HepG2 (cell line): ENCODE results near the gene ERC1. TPM values are rescaled to one million over a fixed set of nuclear protein-coding genes. Genes with fewer than 3 reads are reported as not detected.

Source experiments
- ATAC-seq: fragments of 200-7000 bp; cut with Tn5 transposase; 3 replicates; pipeline ENCODE4 v1.9.1; 2020; ENCODE audit warnings: mild to moderate bottlenecking, moderate library complexity
- BruUV-seq: library from RNA; stranded (reverse); fragments of 400-500 nt; replicated peaks from 2 replicates; lab custom pipeline; 2021; lab: Mats Ljungman, UMichigan
- CTCF ChIA-PET: fragments of 300-600 bp; formaldehyde crosslinking; extraction: SDS; loops from one replicate; lab custom pipeline; 2021; ENCODE audit warnings: low total read pairs, inconsistent platforms, low intra/inter-chr PET ratio; lab: Yijun Ruan, JAX
- POLR2A ChIA-PET: fragments of 350-600 bp; sonication (Branson Sonifier 250); formaldehyde crosslinking; loops from one replicate; lab custom pipeline; 2020; ENCODE audit warnings: antibody characterized with exemption, inconsistent platforms; lab: Yijun Ruan, JAX
- DNase-seq: peaks from one replicate; pipeline ENCODE4 v3.0.0-alpha.2; 2015; ENCODE audit warnings: low spot score
- FAIRE-seq: peaks from 3 replicates; lab custom pipeline; 2011; peaks lifted over from hg19 to GRCh38; lab: Jason Lieb, UNC
- H2AFZ ChIP-seq: one replicate; pipeline ENCODE4 v1.6.1; 2011; ENCODE audit warnings: low read length, inconsistent platforms
- H3K27ac ChIP-seq: fragments of 300-600 bp; 3 replicates; pipeline ENCODE4 v1.8.0; 2011; ENCODE audit warnings: mixed run types, mild to moderate bottlenecking, mixed read lengths, low read length, inconsistent platforms; ENCODE audit not compliant: insufficient read depth; ENCODE audit errors: extremely low read length
- H3K27me3 ChIP-seq, 2 experiments: fragments of 200-600 bp in 1 of 2; 2 replicates in 1 of 2; 3 replicates in 1 of 2; pipeline versions ENCODE4 v1.6.0 to v1.8.0; 2011; ENCODE audit warnings: low read length in 2 of 2, mild to moderate bottlenecking in 2 of 2, moderate library complexity in 2 of 2, inconsistent platforms in 1 of 2; ENCODE audit not compliant: insufficient read depth in 2 of 2, control insufficient read depth in 1 of 2
- H3K36me3 ChIP-seq, 2 experiments: fragments of 200-600 bp in 1 of 2; replicated peaks in 1 of 2; 2 replicates in 1 of 2; 3 replicates in 1 of 2; pipeline versions ENCODE4 v1.5.1 to v1.8.0; 2011; ENCODE audit warnings: low read length in 2 of 2, inconsistent platforms in 1 of 2; ENCODE audit not compliant: insufficient read depth in 2 of 2, control insufficient read depth in 1 of 2
- H3K4me1 ChIP-seq: 2 replicates; pipeline ENCODE4 v1.5.1; 2012; ENCODE audit warnings: low read length, inconsistent platforms; ENCODE audit not compliant: insufficient read depth
- H3K4me2 ChIP-seq: 2 replicates; pipeline ENCODE4 v1.6.0; 2011; ENCODE audit warnings: low read depth, low read length, inconsistent platforms
- H3K4me3 ChIP-seq, 3 experiments: fragments of 200-600 bp in 1 of 3; sonication (generic), shearing (Covaris generic) in 1 of 3; replicated peaks in 1 of 3; 2 replicates each; pipeline ENCODE4 v1.5.1; 2011 to 2016; ENCODE audit warnings: low read length in 3 of 3, inconsistent platforms in 2 of 3, low read depth in 2 of 3, mild to moderate bottlenecking in 2 of 3, control low read depth in 1 of 3, mixed read lengths in 1 of 3; ENCODE audit not compliant: insufficient read depth in 1 of 3
- H3K79me2 ChIP-seq: one replicate; pipeline ENCODE4 v1.6.1; 2011; ENCODE audit warnings: low read length, inconsistent platforms; ENCODE audit not compliant: insufficient read depth
- H3K9ac ChIP-seq: 2 replicates; pipeline ENCODE4 v1.6.0; 2011; ENCODE audit warnings: mild to moderate bottlenecking, low read depth, low read length, inconsistent platforms; ENCODE audit not compliant: insufficient read depth
- H3K9me3 ChIP-seq: 2 replicates; pipeline ENCODE4 v1.5.1; 2012; ENCODE audit warnings: mild to moderate bottlenecking, low read length
- H4K20me1 ChIP-seq: 2 replicates; pipeline ENCODE4 v1.6.0; 2011; ENCODE audit warnings: inconsistent platforms, mild to moderate bottlenecking, low read length, moderate library complexity; ENCODE audit not compliant: insufficient read depth
- DNMT3B ChIP-seq: conservative IDR thresholded peaks from 2 replicates; pipeline ENCODE4 v1.6.1; 2016; ENCODE audit warnings: missing biosample characterization, control low read depth
- EEA1 ChIP-seq: sonication (generic); formaldehyde crosslinking; IDR thresholded peaks from 2 replicates; pipeline ENCODE4 v1.5.1; 2020; ENCODE audit warnings: mild to moderate bottlenecking, missing genetic modification reagents, borderline replicate concordance
- GPN1 ChIP-seq: sonication (generic); formaldehyde crosslinking; IDR thresholded peaks from 2 replicates; pipeline ENCODE4 v1.5.1; 2020; ENCODE audit warnings: missing genetic modification reagents, borderline replicate concordance
- HOXA5 ChIP-seq: sonication (generic); formaldehyde crosslinking; IDR thresholded peaks from 2 replicates; pipeline ENCODE4 v1.4.0; 2020; ENCODE audit warnings: missing genetic modification reagents
- IKZF4 ChIP-seq: sonication (generic); formaldehyde crosslinking; IDR thresholded peaks from 2 replicates; pipeline ENCODE4 v1.5.1; 2020; ENCODE audit warnings: borderline replicate concordance, mild to moderate bottlenecking, low read depth, missing genetic modification reagents; ENCODE audit errors: not compliant biosample characterization
- PAX8 ChIP-seq: sonication (generic); formaldehyde crosslinking; IDR thresholded peaks from 2 replicates; pipeline ENCODE4 v1.8.0; 2022; ENCODE audit warnings: mild to moderate bottlenecking, missing genetic modification reagents, borderline replicate concordance
- POLR2A ChIP-seq, 2 experiments: IDR thresholded peaks; 2 replicates each; pipeline ENCODE4 v1.6.1; 2011; ENCODE audit warnings: low read depth in 2 of 2, low read length in 2 of 2, mild to moderate bottlenecking in 1 of 2, moderate library complexity in 1 of 2; ENCODE audit not compliant: insufficient read depth in 1 of 2
- RFX3 ChIP-seq: IDR thresholded peaks from 2 replicates; pipeline ENCODE4 v1.6.1; 2016; ENCODE audit warnings: missing biosample characterization, missing genetic modification reagents
- SP5 ChIP-seq: IDR thresholded peaks from 2 replicates; pipeline ENCODE4 v1.6.1; 2016; ENCODE audit warnings: low read depth, borderline replicate concordance
- SUZ12 ChIP-seq: fragments of 150-350 bp; IDR thresholded peaks from 2 replicates; pipeline ENCODE4 v1.6.1; 2014; ENCODE audit warnings: low read depth, low read length
- ZEB1 ChIP-seq: IDR thresholded peaks from 2 replicates; pipeline ENCODE4 v1.6.1; 2012; ENCODE audit warnings: mild to moderate bottlenecking, low read depth, inconsistent platforms; ENCODE audit not compliant: insufficient replicate concordance
- ZNF160 ChIP-seq: sonication (generic); formaldehyde crosslinking; IDR thresholded peaks from 2 replicates; pipeline ENCODE4 v1.8.0; 2022; ENCODE audit warnings: mild to moderate bottlenecking, inconsistent platforms, missing genetic modification reagents
- ZNF234 ChIP-seq: sonication (generic); formaldehyde crosslinking; conservative IDR thresholded peaks from 2 replicates; pipeline ENCODE4 v1.5.1; 2020; ENCODE audit warnings: mild to moderate bottlenecking, missing genetic modification reagents
- ZNF33A ChIP-seq: sonication (generic); formaldehyde crosslinking; IDR thresholded peaks from 2 replicates; pipeline ENCODE4 v1.5.1; 2020; ENCODE audit warnings: missing genetic modification reagents, mild to moderate bottlenecking, moderate library complexity, borderline replicate concordance
- ZNF740 ChIP-seq: sonication (generic); formaldehyde crosslinking; IDR thresholded peaks from 2 replicates; pipeline ENCODE4 v1.4.0; 2020; ENCODE audit warnings: missing genetic modification reagents
- ZNF891 ChIP-seq: sonication (generic); formaldehyde crosslinking; IDR thresholded peaks from 2 replicates; pipeline ENCODE4 v1.5.0; 2020; ENCODE audit warnings: mild to moderate bottlenecking, missing genetic modification reagents
- WGBS: methylation state at CpG from one replicate; pipeline ENCODE4 v1.1.6; 2017; ENCODE audit warnings: low lambda C conversion rate; 5-methylcytosine and 5-hydroxymethylcytosine counted together
- in situ Hi-C: cut with HindIII; loops from 2 replicates; pipeline ENCODE4 v1.10.0; 2017; ENCODE audit warnings: low pct_unique_long_range_greater_than_20kb; ENCODE audit not compliant: extremely low pct_ligation_motif_present
- intact Hi-C: fragments of 100-400 bp; cut with micrococcal nuclease; formaldehyde crosslinking; loops from one replicate; pipeline ENCODE4 v1.10.0; 2022; ENCODE audit not compliant: unreplicated experiment
- polyA plus RNA-seq, 8 experiments: library from polyadenylated mRNA; depleted of rRNA in 3 of 8; stranded (reverse) in 7 of 8; unstranded in 1 of 8; fragments of >200 nt; fragmentation: Illumina TruSeq in 4 of 8; extraction: Trizol in 4 of 8; gene quantifications; 2 replicates each; pipeline versions ENCODE4 v1.2.1 to v1.2.3, GENCODE V29; 2011 to 2016; ENCODE audit warnings: low read depth in 4 of 8, missing spikeins in 1 of 8, mixed read lengths in 1 of 8; ENCODE audit not compliant: insufficient read depth in 1 of 8
- total RNA-seq, 5 experiments: library from RNA; depleted of rRNA; stranded (reverse); fragments of >200 nt; fragmentation: Illumina TruSeq; extraction: Trizol; gene quantifications; 2 replicates each; pipeline ENCODE4 v1.2.3, GENCODE V29; 2016; ENCODE audit warnings: low read depth in 1 of 5
- TF ChIP-seq, protein P1 (sequence below): IDR thresholded peaks from 2 replicates; pipeline ENCODE4 v1.6.1; 2016; ENCODE audit warnings: missing compliant biosample characterization, missing genetic modification reagents, borderline replicate concordance
- TF ChIP-seq, protein P2 (sequence below): sonication (generic); formaldehyde crosslinking; IDR thresholded peaks from 2 replicates; pipeline ENCODE4 v1.9.0; 2021; ENCODE audit warnings: mild to moderate bottlenecking, missing genetic modification reagents

Gene ERC1
- total and polyA plus RNA-seq, 2 of the 13 experiments (the other 11 are each of a cell fraction or from before 2014, with no cell fraction given): 6.1 to 12.4 TPM

GRCh38 chr12:1501695-1502378, 510.8 kb downstream of the ERC1 start:
- no TSS peak for BruUV-seq
- intact Hi-C loops (no loop called here), in situ Hi-C loops (no loop called here)
- Histone ChIP-seq H3K27me3 (peaks cover 5 to 38% of the 10 kb centered on the region in 2 experiments), H3K9me3 (no peaks in the 10 kb centered on the region), H3K4me3 (no peak overlapping the region), H3K9ac (no peak overlapping the region), H3K4me2 (no peak overlapping the region), H3K27ac (no peak overlapping the region), H3K36me3 (no peaks in the 10 kb centered on the region), H2AFZ (no peak overlapping the region), H3K4me1 (no peaks in the 10 kb centered on the region), H3K79me2 (no peaks in the 10 kb centered on the region), H4K20me1 (no peaks in the 10 kb centered on the region)
- 77% methylated on average over 7 of the region's 19 CpGs for WGBS
- ChIA-PET CTCF (interaction anchor here (0.5 kb wide), 1 partner anchor 500 kb away, joined by 3 read pairs; no protein-coding TSS in a partner anchor), POLR2A (no interaction called here)
- DNase-seq: no peak
- FAIRE-seq: no peak
- ATAC-seq: no peak
- TF ChIP-seq ZNF891 (CRISPR knock-in tag) (no peak), POLR2A (IDR thresholded peaks at IDR 0.05; ENCODE audit: insufficient read depth in 1 of 2, low read depth in 2 of 2, low read length in 2 of 2) (no peak), HOXA5 (CRISPR knock-in tag) (no peak), ZNF160 (CRISPR knock-in tag) (no peak), PAX8 (CRISPR knock-in tag) (no peak), ZNF234 (CRISPR knock-in tag) (no peak), GPN1 (CRISPR knock-in tag) (no peak), EEA1 (CRISPR knock-in tag) (no peak), ZNF33A (CRISPR knock-in tag) (no peak), SP5 (CRISPR knock-in tag) (no peak), ZEB1 (no peak), ZNF740 (no peak), SUZ12 (no peak), DNMT3B (CRISPR knock-in tag) (no peak), IKZF4 (CRISPR knock-in tag) (no peak), RFX3 (CRISPR knock-in tag) (no peak)
- TF ChIP-seq, protein P1, sequence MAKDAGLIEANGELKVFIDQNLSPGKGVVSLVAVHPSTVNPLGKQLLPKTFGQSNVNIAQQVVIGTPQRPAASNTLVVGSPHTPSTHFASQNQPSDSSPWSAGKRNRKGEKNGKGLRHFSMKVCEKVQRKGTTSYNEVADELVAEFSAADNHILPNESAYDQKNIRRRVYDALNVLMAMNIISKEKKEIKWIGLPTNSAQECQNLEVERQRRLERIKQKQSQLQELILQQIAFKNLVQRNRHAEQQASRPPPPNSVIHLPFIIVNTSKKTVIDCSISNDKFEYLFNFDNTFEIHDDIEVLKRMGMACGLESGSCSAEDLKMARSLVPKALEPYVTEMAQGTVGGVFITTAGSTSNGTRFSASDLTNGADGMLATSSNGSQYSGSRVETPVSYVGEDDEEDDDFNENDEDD: no peak
- TF ChIP-seq, protein P2, sequence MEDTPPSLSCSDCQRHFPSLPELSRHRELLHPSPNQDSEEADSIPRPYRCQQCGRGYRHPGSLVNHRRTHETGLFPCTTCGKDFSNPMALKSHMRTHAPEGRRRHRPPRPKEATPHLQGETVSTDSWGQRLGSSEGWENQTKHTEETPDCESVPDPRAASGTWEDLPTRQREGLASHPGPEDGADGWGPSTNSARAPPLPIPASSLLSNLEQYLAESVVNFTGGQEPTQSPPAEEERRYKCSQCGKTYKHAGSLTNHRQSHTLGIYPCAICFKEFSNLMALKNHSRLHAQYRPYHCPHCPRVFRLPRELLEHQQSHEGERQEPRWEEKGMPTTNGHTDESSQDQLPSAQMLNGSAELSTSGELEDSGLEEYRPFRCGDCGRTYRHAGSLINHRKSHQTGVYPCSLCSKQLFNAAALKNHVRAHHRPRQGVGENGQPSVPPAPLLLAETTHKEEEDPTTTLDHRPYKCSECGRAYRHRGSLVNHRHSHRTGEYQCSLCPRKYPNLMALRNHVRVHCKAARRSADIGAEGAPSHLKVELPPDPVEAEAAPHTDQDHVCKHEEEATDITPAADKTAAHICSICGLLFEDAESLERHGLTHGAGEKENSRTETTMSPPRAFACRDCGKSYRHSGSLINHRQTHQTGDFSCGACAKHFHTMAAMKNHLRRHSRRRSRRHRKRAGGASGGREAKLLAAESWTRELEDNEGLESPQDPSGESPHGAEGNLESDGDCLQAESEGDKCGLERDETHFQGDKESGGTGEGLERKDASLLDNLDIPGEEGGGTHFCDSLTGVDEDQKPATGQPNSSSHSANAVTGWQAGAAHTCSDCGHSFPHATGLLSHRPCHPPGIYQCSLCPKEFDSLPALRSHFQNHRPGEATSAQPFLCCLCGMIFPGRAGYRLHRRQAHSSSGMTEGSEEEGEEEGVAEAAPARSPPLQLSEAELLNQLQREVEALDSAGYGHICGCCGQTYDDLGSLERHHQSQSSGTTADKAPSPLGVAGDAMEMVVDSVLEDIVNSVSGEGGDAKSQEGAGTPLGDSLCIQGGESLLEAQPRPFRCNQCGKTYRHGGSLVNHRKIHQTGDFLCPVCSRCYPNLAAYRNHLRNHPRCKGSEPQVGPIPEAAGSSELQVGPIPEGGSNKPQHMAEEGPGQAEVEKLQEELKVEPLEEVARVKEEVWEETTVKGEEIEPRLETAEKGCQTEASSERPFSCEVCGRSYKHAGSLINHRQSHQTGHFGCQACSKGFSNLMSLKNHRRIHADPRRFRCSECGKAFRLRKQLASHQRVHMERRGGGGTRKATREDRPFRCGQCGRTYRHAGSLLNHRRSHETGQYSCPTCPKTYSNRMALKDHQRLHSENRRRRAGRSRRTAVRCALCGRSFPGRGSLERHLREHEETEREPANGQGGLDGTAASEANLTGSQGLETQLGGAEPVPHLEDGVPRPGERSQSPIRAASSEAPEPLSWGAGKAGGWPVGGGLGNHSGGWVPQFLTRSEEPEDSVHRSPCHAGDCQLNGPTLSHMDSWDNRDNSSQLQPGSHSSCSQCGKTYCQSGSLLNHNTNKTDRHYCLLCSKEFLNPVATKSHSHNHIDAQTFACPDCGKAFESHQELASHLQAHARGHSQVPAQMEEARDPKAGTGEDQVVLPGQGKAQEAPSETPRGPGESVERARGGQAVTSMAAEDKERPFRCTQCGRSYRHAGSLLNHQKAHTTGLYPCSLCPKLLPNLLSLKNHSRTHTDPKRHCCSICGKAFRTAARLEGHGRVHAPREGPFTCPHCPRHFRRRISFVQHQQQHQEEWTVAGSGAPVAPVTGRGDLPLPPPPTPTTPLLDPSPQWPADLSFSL: no peak
